ENCODE results near the gene RAD17. TPM values are rescaled to one million over a fixed set of nuclear protein-coding genes. Genes with fewer than 3 reads are reported as not detected.
"Not testable (repeated sequence)": the region's sequence is repeated elsewhere in the genome, so short reads cannot be mapped to it uniquely, and the experiment has no call there.

RAD17 gene
- total RNA-seq, 2 experiments from 2014 or later: 26.5 to 29.5 TPM

DNA sequence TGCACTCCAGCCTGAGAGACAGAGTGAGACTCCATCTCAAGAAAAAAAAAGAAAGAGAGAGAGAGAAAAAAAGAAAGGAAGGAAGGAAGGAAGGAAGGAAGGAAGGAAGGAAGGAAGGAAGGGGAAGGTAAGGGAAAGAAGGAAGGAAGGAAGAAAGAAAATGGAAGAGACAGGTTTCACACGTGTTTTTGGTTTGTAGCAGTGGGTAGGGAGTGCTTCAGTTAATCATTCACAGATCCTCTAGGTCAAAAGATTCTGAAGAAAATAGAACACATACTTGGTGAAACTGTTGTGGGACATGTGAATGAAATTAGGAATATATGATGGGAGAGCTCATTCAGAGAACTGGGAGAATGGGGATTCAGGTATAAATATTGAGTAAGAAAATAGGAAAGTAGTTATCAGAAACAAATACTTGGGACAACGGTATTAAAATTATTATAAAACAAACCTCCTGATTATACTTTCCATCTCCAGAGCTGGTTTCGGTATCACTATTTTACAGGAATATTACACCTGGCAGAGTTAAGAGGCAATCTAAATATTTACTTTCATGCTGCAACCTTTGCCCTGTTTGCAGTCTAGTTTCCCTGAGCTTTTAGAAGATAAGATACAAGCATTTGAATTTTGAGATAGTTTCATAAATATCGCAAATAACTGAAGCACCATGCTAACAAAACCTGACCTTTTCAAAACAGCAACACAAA lies 82.5 kb downstream of the RAD17 start:
- ChIA-PET CTCF (interaction anchor here (0.7 kb wide), 1 partner anchor 420 kb away, joined by 3 read pairs; no protein-coding TSS in a partner anchor), POLR2A (no interaction called here)

- CTCF ChIA-PET, POLR2A ChIA-PET: not testable (repeated sequence)
Observed at GRCh38 chr5:69453487-69453886, 83.9 kb downstream of the RAD17 start.

DNA sequence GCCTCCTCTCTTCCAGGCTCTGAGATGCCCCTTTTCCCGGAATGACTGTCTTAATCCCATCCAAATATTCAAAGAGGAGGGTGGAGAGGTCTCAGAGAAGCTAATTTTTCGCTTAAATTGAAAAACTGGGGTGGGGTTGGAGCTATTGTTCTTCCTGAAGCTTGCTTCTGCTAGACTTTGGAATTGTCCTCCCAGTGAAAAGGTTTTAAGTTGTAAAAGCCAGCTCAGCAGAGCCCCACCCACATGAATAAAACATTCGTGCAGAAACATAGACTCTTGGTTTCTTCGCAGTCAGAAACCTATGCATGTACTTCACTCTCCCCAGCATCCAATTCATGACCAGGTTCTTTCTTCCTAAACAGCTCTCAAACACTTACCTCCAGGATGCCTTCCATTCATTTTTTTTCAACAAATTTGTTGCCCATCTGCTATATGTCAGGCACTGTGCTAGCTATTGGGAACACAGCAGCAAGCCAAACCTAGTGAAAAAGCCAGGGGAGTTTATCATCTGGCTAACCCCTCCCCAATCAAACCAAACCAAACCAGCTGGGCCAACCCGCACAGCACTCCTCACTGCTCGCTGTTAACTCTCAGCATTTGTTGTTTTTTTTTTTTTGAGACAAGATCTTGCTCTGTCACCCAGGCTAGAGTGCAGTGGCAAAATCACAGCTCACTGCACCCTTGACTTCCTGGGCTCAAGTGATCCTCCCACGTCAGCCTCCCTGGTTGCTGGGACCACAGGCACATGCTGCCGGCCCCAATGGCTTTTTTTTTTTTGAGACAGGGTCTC lies 85.0 kb downstream of the RAD17 start:
- POLR2A ChIA-PET: no interaction called here
- CTCF ChIA-PET: no interaction called here

- CTCF ChIA-PET, POLR2A ChIA-PET: not testable (repeated sequence)
Observed at GRCh38 chr5:69455428-69455988, 85.9 kb downstream of the RAD17 start.

- POLR2A ChIA-PET: no interaction called here
Observed at GRCh38 chr5:69462170-69462569, 92.6 kb downstream of the RAD17 start.

More at GRCh38 chr5:69462170-69462569, 92.6 kb downstream of the RAD17 start:
- CTCF ChIA-PET: no interaction called here

Other genes starting within 250 kb of the RAD17 start
- gene CCNB1, start 202.7 kb upstream of the RAD17 start, total RNA-seq: 100 to 1,000 TPM; 146 to 159 TPM
- 10 to 100 TPM; 57.7 to 58.5 TPM for gene CENPH, start 180.2 kb upstream of the RAD17 start, total RNA-seq
- 10 to 100 TPM; 42.1 to 45.7 TPM for gene CDK7, start 134.9 kb upstream of the RAD17 start, total RNA-seq
- 10 to 100 TPM; 10.1 to 10.3 TPM for gene CCDC125, start 37.0 kb upstream of the RAD17 start, total RNA-seq
- gene AK6, start 298 bp upstream of the RAD17 start, total RNA-seq: 100 to 1,000 TPM; 110 to 112 TPM
- 10 to 100 TPM; 70.9 to 75.0 TPM for gene TAF9, start 298 bp upstream of the RAD17 start, total RNA-seq
- under 1 TPM; 0.25 to 0.27 TPM for gene MARVELD2, start 45.3 kb downstream of the RAD17 start, total RNA-seq
- gene OCLN, start 123.0 kb downstream of the RAD17 start, total RNA-seq: under 1 TPM; 0.52 to 0.61 TPM
- 10 to 100 TPM; 58.6 to 60.2 TPM for gene GTF2H2C, start 190.4 kb downstream of the RAD17 start, total RNA-seq

Data from activated CD8-positive, alpha-beta memory T cell treated with anti-CD3 and anti-CD28 coated beads for 36 hours (primary cell).